ENCODE results near the gene KCNK4.
A peak's percentile ranks its signal among the peaks of the same experiment; 100 is the strongest.
"Not testable (repeated sequence)": the region's sequence is repeated elsewhere in the genome, so short reads cannot be mapped to it uniquely, and the experiment has no call there.

The KCNK4 gene

DNA sequence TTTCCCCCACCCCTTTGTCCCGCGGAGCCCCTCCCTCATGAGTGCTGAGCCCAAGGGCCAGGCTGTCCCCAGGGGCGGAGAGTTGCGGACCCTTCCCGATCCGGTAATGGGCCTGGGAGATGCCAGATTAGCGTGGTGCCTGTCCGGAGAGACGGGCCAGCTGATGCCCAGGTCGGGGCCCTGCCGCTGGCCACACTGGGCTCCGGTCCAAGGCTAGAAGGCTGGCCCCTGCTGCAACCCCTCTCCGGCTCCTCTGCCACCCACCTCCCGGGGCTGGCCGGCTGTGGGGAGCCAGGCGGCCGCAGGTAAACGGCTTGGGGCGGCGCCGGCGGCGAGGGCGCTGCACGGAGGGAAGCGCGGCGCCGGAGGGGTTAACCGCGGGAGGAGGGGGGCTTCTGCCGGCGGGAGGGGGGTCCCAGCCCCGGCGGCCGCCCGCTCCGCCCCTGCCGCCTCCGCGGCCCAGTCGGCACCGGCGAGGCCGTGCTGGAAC, at the start of gene KCNK4:
KCNK4 (plus strand) TSS at position 41 of the 490 bp plus-strand sequence. CDS start 1,717 bp downstream, outside the sequence.
- no peak for DNase-seq

DNA sequence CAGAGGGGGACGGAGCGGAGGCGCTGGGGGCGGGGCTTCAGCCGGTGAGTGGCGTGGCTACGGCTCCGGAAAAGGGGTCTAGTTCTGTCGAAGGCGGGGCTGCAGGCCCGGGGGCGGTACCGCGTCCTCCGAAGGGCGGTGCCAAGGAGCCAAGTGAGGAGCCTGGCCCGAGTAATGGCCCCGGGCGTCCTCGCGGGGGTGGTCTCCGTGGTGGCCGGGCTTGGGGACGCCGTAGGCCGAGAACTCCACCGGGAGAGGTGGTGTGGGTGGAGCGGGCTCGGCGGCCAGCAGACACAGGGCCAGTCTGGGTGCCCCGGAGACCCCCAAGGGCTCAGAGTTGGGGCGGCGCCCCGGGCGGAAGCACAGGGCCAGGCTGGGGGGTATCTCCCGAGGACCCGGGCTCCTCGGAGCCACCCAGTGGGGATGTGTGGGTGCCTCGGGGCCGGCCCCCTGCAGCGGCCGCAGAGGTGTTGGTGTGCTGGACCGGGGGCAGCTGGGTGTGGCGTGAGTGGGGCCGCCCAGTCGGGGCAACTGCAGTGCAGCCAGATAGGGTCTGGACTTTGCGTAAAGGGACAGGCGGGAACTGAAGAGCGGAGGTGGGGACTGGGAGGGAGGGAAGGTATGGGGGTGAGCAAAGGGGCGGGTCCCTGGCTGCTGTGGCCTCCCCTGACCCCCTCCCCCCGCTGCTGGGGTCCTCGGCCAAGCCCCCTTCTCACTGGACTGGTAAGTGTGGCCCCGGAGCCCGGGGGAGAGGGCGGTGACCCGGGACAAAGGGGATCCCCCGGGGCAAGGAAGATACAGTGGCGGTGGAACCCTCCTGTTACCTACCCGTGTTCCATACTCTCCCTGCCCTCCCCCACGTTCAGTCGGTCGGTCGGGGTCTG, 49.4 kb upstream of the KCNK4 start:
- in situ Hi-C loops (cut with MboI; ENCODE audit: low pct_unique_long_range_greater_than_20kb, low sequenced_read_pairs): no loop called here
- DNase-seq: peak; percentile 99

More for the DNA sequence above, at the start of gene KCNK4:
- in situ Hi-C loops (cut with MboI; ENCODE audit: low pct_unique_long_range_greater_than_20kb, low sequenced_read_pairs): no loop called here

DNA sequence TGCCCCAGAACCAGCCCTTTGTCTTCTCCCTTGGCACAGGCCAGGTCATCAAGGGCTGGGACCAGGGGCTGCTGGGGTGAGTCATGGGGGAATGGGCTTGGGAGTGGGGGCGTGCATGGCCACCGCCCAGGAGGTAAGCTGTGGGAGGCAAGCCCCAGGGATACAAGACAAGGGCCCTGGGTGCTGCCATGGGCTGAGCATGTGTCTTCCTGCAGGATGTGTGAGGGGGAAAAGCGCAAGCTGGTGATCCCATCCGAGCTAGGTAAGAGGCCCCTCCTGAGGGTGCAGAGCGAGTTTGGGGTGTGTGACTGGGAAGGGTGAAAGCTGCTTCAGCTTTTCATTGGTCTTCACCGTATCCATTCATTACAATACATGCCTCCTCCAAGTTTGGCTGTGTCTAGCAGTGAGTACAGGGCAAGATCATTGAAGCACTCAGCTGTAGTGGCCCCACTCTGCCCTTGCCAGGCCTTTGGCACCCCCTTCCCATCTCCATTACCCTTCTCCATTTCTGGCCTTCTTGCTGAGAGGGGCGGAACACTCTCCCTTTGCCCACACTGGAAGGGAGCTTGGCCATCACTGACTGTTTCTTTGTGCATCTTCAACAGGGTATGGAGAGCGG, 47.8 kb upstream of the KCNK4 start:
- DNase-seq: no peak
- in situ Hi-C loops (cut with MboI; ENCODE audit: low pct_unique_long_range_greater_than_20kb, low sequenced_read_pairs): no loop called here

DNA sequence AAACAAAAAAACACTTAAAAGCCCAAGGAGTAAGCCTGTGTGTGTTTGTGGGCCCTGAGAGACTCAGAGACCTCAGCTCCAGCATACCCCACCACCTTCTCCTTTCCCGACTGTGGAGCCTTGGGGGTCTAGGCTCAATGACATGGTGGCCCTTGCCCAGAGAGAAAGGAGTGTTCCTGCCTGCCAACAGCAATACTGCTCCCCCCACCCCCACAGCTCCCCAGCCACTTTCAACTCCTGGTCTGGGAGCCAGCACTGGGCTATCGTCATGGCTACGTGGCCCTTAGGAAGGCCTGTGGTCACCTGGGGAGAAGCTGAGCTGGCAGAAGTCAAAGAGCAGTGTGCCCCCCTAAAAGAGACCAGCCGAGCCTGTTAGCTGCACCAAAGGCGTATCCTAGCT, 47.0 kb upstream of the KCNK4 start:
- DNase-seq: no peak
- in situ Hi-C loops (cut with MboI; ENCODE audit: low pct_unique_long_range_greater_than_20kb, low sequenced_read_pairs): no loop called here

DNA sequence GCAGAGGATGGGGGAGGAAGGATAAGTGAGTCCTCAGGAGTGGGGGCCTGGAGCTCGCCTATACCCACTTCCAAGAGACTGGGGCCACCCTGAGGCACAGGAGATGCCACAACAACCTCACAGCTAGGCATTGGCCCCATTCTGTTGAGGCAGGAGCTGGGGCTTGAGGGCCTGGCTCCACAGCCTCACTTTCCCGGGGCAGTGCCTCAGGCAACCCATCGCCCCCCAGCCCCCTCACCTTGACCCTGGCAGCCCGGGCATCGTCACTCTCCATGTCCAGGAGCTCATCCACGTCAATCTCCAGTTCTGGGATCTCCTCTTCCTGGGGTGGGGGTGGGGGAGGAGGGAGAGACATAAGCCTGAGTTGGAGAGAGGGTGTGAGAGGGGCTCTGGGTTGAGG, 46.1 kb upstream of the KCNK4 start:
- no peak for DNase-seq
- in situ Hi-C loops (cut with MboI; ENCODE audit: low pct_unique_long_range_greater_than_20kb, low sequenced_read_pairs): no loop called here

DNA sequence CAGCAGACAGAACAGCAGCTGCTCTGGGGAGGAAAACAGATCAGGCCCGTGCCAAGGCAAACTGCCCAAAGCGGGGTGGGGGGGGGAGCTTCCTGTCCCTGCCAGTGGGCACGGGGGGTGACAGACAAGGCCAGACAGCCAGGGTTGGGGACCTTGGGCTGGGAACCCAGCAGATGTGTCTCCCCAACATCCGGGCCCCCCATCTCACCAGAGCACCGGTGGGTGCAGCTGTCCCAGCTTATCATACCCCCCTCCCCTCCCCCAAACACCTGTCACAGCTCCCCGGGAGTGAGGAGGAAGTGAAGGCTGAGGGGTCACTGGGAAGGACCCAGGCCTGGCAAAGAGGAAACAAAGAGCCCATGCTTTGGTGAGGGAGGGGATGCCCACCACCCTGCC, 45.7 kb upstream of the KCNK4 start:
- DNase-seq: no peak
- in situ Hi-C loops (cut with MboI; ENCODE audit: low pct_unique_long_range_greater_than_20kb, low sequenced_read_pairs): no loop called here

DNA sequence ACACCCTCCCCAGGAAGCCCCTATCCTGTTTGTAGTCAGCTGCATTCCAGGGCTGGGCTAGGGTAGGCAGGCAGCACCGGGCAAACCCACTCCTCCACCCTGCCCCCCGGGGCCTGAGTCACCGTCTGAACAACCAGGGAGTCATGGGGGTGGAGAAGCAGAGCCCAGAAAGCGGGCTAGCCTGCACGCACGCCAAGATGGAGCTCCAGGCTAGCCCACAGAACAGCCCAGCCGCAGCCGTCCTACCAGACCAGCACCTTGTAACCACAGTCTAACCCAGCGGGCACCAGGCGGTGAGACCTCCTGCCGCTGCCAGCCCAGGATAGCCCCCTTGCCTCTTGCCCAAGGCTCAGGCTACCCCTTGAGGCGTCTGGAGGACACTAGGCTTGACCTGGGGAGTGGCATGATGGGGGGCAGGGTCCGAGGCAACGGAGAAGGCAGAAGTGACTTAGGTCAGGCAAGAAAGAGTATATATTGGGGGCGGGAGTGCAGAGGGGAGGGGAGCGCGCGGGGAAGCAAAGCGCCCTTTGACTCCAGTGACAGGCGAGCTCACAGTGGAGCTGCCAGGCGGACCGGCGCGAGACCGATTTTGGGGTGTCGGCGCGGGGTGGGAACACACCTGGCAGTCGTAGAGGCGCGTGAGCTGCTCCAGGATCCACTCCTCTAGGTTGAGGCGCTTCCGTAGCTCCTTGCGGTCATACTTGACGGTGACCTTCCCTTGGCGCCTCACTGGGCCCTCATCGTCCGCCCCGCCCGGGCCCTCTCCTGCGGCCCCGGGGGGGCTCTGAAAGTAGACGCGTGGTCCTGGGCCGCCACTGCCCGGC, 45.1 kb upstream of the KCNK4 start:
- in situ Hi-C loops (cut with MboI; ENCODE audit: low pct_unique_long_range_greater_than_20kb, low sequenced_read_pairs): no loop called here
- DNase-seq: peak; percentile 65

DNA sequence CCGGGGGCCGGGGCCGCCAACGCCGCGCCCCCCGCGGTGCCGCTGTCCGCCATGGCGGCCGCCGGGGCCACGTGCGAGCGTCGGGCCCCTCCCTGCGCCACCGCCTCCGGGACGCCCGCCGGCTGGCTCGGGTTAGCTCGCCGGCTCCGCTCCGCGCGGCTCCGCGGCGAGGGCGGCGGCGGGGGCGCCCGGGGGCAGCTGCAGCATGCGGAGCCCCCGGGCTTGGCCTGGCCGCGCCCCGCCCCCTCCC, 44.6 kb upstream of the KCNK4 start:
- DNase-seq; in situ Hi-C loops (cut with MboI; ENCODE audit: low pct_unique_long_range_greater_than_20kb, low sequenced_read_pairs): not testable (repeated sequence)

DNA sequence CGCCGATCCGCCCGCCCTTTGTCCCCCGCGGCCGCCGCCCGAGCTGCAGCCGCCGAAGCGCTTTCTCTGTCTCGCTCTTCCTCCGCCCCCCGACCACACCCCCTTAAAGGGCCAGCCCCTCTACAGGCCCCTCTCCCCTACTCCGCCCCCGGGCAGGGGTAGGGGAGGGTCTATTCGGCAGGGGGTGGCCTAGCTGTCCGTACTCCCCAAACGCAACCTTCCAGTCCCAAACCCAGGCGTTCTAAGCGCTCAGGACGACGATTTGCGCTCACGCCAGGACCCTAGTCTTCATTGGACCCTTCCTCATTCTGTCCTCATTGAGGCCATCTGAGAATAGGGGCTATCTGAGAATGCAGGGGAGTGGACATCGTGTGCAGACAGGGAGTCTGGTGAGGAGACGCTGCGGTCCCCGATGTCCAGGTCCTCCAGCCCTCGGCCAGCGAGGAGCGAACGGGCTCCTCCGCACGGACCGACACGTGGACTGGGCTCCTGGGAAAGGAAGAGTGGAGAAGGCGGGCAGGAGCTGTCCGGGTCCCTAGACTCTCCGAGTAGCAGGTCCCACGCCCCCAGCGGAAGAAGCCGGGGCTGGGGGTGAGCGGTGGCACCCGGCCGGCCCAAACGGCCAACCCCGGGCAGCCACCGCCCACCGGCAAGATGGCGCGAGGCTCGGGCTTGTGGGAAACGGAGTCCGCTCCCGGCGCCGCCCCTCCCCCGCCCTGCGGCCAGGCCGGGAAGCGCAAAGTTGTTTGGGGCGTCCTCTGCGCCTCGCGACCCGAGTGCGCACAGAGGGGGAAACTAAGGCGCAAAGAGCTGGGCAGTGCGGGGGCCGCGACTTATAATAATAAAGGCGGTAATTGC, 44.0 kb upstream of the KCNK4 start, which contains the start of gene PPP1R14B:
PPP1R14B (minus strand) TSS at position 73 of the 858 bp plus-strand sequence. CDS start 270 bp downstream, outside the sequence.
- DNase-seq: peak; percentile 84
- in situ Hi-C loops (cut with MboI; ENCODE audit: low pct_unique_long_range_greater_than_20kb, low sequenced_read_pairs): no loop called here

DNA sequence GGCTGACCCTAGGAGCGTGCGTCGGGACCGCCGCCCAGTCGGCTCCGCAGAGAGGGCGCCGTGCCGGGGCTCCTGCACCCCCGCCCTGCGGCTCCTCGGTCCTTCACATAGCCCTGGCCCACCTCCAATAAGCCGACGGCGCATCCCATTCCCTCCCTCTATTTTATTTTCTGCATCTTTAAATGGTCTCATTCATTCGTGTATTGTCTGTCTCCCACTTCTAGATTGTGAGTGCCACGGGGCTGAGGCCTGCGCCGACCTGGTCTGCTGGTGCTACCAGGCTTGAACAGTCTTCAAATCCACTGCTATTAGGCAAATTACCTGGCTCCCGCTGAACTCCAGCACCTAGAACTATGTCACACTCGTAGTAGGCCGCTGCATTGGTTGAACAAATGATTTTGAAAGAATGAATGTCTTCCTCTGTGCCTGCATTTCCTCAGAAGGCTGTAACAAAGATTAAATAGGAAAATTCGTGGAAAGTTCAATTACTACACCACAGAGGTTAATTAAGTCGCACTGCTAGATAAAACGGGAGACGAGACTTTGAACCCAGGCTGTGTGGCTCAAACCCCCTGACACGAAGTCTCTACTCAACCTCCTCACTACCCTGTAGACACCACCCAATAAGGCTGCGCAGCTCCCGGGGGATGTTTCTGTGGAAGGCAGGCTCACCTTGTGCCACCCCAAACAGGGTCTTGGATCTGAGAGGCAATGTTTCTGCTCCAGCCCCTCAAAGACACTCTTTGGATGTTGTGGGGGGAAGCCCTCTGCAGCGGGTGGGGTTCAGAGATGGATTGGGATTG, 43.2 kb upstream of the KCNK4 start:
- in situ Hi-C loops (cut with MboI; ENCODE audit: low pct_unique_long_range_greater_than_20kb, low sequenced_read_pairs): no loop called here
- DNase-seq: no peak

DNA sequence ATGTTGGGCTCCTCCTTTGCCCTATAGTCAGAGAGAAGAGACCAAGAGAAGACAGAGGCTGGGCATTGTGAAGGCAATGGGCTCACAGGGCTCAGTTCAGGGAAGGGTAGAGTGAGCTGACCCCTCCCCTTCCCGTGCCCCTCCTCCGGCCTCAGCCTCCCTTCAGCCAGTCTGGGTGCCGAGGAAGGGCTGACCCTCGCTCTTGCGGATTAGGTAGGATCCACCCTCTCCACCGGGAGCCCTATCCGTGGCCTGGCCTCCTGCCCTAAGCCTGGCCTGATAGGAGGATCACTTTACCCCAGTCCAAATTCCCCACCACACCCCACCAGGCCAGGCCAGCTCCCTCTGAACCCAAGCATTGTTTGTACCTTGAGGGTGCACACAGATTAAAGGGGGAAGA, 42.5 kb upstream of the KCNK4 start:
- DNase-seq: no peak
- in situ Hi-C loops (cut with MboI; ENCODE audit: low pct_unique_long_range_greater_than_20kb, low sequenced_read_pairs): no loop called here

DNA sequence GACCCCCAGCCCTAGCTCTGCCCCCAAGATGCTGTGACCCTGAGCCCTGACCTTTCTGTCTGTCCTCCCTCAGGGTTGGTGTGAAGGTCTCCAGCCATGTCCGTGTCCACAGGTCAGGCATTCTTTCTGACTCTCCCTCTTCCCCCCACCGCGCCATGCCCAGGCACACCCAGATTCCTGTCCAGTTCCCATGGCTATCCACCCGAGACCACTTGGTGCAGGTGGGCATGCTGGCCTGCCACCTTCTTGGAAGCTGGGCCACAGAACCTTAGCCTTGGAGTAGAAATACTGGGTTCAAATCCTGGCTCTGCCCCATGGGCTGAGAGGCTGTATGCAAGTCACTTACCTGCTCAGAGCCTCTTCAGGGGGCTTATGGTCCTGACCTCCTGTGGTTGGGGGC, 42.1 kb upstream of the KCNK4 start:
- in situ Hi-C loops (cut with MboI; ENCODE audit: low pct_unique_long_range_greater_than_20kb, low sequenced_read_pairs): no loop called here
- no peak for DNase-seq

DNA sequence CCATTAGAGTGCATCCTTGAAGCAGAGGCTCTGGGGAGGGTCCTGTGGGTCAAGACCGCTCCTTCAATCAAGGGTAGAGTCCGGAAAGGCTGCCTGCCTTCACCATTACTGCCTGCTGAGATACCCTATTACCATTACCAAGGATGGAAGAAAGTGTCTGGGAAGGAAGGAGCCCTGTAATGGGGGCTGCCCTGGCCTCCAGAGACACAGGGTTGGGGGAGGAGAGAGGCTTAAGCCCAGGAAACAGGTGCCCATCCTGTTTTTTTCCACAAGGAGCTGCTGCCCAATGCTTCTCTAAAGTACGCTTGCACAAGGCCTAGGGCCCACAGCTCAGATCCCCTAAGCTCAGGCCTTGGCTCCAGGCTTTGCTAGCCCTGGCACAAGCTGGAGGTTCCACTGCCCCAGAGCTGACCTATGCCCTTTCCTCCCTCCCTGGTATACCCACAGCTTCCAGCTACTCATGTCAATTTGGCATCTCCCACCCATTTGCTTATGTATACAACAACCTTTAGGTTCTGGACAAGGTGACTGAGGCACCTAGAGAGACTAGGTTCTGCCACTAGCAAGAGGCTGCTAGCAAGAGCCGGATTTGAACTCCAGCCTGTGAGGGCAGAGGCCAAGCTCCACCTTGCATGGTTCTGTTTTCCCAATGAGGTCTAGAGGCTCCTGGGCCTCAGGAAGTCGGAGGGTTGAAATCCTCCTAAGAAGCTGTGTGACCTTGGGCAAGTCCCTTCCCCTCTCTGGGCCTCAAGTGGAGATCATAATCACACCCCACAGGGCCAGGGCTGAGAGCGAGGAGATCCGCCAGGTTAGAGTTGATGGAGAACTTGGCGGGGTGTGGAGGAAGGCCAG, 41.3 kb upstream of the KCNK4 start:
- in situ Hi-C loops (cut with MboI; ENCODE audit: low pct_unique_long_range_greater_than_20kb, low sequenced_read_pairs): no loop called here
- peak; percentile 74 for DNase-seq

DNA sequence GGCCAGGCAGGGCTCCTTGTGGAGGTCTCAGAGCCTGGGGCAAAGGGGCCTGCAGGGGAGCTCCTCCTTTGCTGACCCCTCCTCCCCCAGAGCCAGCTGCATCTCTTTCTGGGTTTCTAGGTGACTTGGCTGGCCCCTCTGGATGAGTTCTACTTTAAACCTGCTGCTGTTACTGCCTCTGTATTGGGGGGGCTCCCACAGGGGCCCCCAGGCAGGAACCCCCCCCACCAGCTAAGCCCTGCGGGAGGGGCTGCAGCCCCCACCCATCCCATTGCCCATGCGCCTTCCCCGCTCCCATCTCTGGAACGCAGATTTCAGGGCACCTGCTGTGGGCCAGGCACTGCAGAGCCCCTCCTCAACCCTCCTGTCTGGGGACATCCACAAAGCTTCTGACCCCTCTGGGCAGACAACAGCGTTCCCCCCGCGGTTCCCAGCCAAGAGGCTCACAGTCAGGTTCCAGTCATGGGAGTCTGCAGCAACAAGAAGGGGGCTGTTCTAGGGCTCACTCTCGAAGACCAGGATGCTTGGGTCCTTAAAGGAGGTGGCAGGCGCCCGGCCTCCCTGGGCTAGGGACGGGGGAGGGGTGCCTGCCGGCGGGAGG, 40.6 kb upstream of the KCNK4 start:
- no peak for DNase-seq
- in situ Hi-C loops (cut with MboI; ENCODE audit: low pct_unique_long_range_greater_than_20kb, low sequenced_read_pairs): no loop called here

DNA sequence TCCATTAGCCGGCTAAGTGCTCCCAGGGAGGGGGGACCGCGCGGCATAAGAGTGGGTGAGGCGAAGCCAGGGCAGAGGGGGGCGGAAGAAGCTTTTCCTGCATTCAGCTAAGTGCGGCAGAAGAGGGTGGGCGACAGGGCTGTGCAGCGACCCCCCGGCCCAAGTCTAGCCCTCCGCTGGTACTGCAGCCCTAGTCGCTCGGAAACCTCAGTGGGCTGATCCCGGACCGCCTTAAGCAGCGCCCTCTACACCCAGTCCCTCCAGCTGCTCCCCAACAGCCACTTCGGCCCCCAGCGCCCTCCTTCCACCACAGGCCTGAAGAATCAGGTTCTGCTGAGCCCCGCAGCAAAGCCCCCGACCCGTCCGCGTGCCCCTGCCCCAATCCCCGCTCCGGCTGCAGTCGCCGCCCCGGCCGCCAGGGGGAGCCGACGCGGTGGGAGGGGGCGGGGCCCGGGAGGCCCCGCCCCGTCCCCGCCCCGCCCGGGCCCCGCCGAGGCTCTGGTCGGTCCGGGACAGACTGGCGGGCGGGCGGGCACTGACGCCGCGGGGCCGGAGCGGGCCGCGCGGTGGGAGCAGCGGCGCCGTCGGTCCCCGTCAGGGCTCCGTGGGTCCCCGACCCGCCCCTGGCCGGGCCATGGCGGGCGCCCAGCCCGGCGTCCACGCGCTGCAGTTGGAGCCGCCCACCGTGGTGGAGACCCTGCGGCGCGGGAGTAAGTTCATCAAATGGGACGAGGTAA, 39.9 kb upstream of the KCNK4 start, which contains the start of gene PLCB3:
PLCB3 (plus strand) TSS at position 515 of the 737 bp plus-strand sequence; CDS start at position 635, 120 bp downstream.
- in situ Hi-C loops (cut with MboI; ENCODE audit: low pct_unique_long_range_greater_than_20kb, low sequenced_read_pairs): no loop called here
- peak; percentile 51 for DNase-seq

DNA sequence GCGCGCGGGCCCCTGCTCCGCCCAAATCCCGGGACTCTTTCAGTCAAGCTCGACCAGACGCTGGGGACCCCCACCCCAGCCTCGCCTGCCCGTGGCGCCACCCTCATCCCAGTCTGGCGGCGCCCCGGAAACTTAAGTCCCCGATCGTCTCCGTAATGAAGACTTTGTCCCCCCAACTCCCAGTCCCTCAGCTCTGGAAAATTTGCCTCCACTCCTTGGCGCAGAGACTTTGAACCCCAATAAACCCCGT, 39.4 kb upstream of the KCNK4 start:
- in situ Hi-C loops (cut with MboI; ENCODE audit: low pct_unique_long_range_greater_than_20kb, low sequenced_read_pairs): no loop called here
- DNase-seq: no peak

All from KBM-7 (cell line).